GM23338 (cell line): ENCODE measurements around the gene KAZN. TPM values are rescaled to one million over a fixed set of nuclear protein-coding genes. Genes with fewer than 3 reads are reported as not detected.

ENCODE experiments used
- ATAC-seq: fragments of 200-7000 bp; cut with Tn5 transposase; 3 replicates; pipeline ENCODE4 v1.9.1; 2020
- DNase-seq: peaks from one replicate; pipeline ENCODE4 v3.0.0-alpha.2; 2015; ENCODE audit warnings: low spot score
- H2AFZ ChIP-seq: fragments of 200-600 bp; sonication (generic); 2 replicates; pipeline ENCODE4 v1.8.0; 2016; ENCODE audit warnings: antibody characterized with exemption, mild to moderate bottlenecking, moderate library complexity
- H3F3A ChIP-seq: fragments of 200-600 bp; sonication (generic); replicated peaks from 2 replicates; pipeline ENCODE4 v1.8.0; 2017; ENCODE audit warnings: antibody characterized with exemption, mixed run types, low read depth
- H3K27ac ChIP-seq: fragments of 200-600 bp; sonication (generic); 2 replicates; pipeline ENCODE4 v1.6.1; 2016; ENCODE audit warnings: low read depth
- H3K27me3 ChIP-seq: fragments of 200-600 bp; sonication (generic); 2 replicates; pipeline ENCODE4 v1.8.0; 2016; ENCODE audit warnings: mild to moderate bottlenecking, mixed run types, moderate library complexity; ENCODE audit not compliant: insufficient read depth
- H3K36me3 ChIP-seq: fragments of 200-600 bp; sonication (generic); 2 replicates; pipeline ENCODE4 v1.8.0; 2016; ENCODE audit warnings: mild to moderate bottlenecking; ENCODE audit not compliant: insufficient read depth
- H3K4me1 ChIP-seq: fragments of 200-600 bp; sonication (generic); 2 replicates; pipeline ENCODE4 v1.8.0; 2016; ENCODE audit warnings: mild to moderate bottlenecking, moderate library complexity; ENCODE audit not compliant: insufficient read depth
- H3K4me2 ChIP-seq: fragments of 200-600 bp; sonication (generic); 2 replicates; pipeline ENCODE4 v1.7.1; 2017; ENCODE audit warnings: mixed run types
- H3K4me3 ChIP-seq: fragments of 200-600 bp; sonication (generic); 2 replicates; pipeline ENCODE4 v1.6.1; 2016; ENCODE audit warnings: mixed run types
- H3K79me2 ChIP-seq: fragments of 200-600 bp; sonication (generic); replicated peaks from 2 replicates; pipeline ENCODE4 v1.8.0; 2017; ENCODE audit warnings: mild to moderate bottlenecking; ENCODE audit not compliant: insufficient read depth
- H3K9me2 ChIP-seq: fragments of 200-600 bp; sonication (generic); 2 replicates; pipeline ENCODE4 v1.8.0; 2017; ENCODE audit not compliant: insufficient read depth
- H4K20me1 ChIP-seq: fragments of 200-600 bp; sonication (generic); replicated peaks from 2 replicates; pipeline ENCODE4 v1.8.0; 2017; ENCODE audit warnings: mild to moderate bottlenecking; ENCODE audit not compliant: insufficient read depth
- H3K27ac Mint-ChIP-seq: 2 replicates; pipeline ENCODE4 v1.8.0; 2020; ENCODE audit warnings: inconsistent platforms, mild to moderate bottlenecking, moderate library complexity, mixed read lengths
- H3K27me3 Mint-ChIP-seq: 3 replicates; pipeline ENCODE4 v1.8.0; 2022; ENCODE audit warnings: low read depth, mild to moderate bottlenecking, moderate library complexity, mixed read lengths, inconsistent platforms; ENCODE audit not compliant: insufficient read depth, poor library complexity
- H3K36me3 Mint-ChIP-seq: 3 replicates; pipeline ENCODE4 v1.8.0; 2021; ENCODE audit warnings: low read depth, mild to moderate bottlenecking, inconsistent platforms, moderate library complexity, mixed read lengths
- H3K4me1 Mint-ChIP-seq: 3 replicates; pipeline ENCODE4 v1.8.0; 2020; ENCODE audit warnings: mild to moderate bottlenecking, inconsistent platforms, mixed read lengths
- H3K4me3 Mint-ChIP-seq: 3 replicates; pipeline ENCODE4 v1.8.0; 2021; ENCODE audit warnings: moderate library complexity, mild to moderate bottlenecking, inconsistent platforms, mixed read lengths
- H3K9me3 Mint-ChIP-seq: 3 replicates; pipeline ENCODE4 v1.8.0; 2020; ENCODE audit warnings: moderate library complexity, mild to moderate bottlenecking, inconsistent platforms, mixed read lengths
- CREB1 ChIP-seq: fragments of 250-450 bp; sonication (Bioruptor Pico); IDR thresholded peaks from 2 replicates; pipeline ENCODE4 v1.5.0; 2020; ENCODE audit warnings: low read depth, mild to moderate bottlenecking, moderate library complexity
- EZH2 ChIP-seq: fragments of 200-600 bp; sonication (generic); IDR thresholded peaks from one replicate; pipeline ENCODE4 v1.8.0; 2017; ENCODE audit warnings: antibody characterized with exemption, mild to moderate bottlenecking, low read depth; ENCODE audit not compliant: unreplicated experiment
- JUNB ChIP-seq: IDR thresholded peaks from one replicate; pipeline ENCODE4 v1.6.1; 2016; ENCODE audit warnings: antibody characterized with exemption; ENCODE audit not compliant: unreplicated experiment
- NANOG ChIP-seq: IDR thresholded peaks from 2 replicates; pipeline ENCODE4 v1.6.1; 2016; ENCODE audit warnings: antibody characterized with exemption, borderline replicate concordance
- POLR2AphosphoS5 ChIP-seq: IDR thresholded peaks from 2 replicates; pipeline ENCODE4 v1.6.1; 2016; ENCODE audit warnings: antibody characterized with exemption, low read depth
- REST ChIP-seq: IDR thresholded peaks from one replicate; pipeline ENCODE4 v1.6.1; 2018; ENCODE audit warnings: antibody characterized with exemption; ENCODE audit not compliant: unreplicated experiment
- STAT1 ChIP-seq: IDR thresholded peaks from one replicate; pipeline ENCODE4 v1.6.1; 2016; ENCODE audit warnings: antibody characterized with exemption; ENCODE audit not compliant: unreplicated experiment
- ZNF114 ChIP-seq: fragments of 250-450 bp; sonication (Bioruptor Pico); IDR thresholded peaks from 2 replicates; pipeline ENCODE4 v1.5.0; 2020; ENCODE audit warnings: mild to moderate bottlenecking, moderate library complexity
- ZNF331 ChIP-seq: fragments of 250-450 bp; sonication (Bioruptor Pico); IDR thresholded peaks from 2 replicates; pipeline ENCODE4 v1.5.0; 2020; ENCODE audit warnings: low read depth, mild to moderate bottlenecking, moderate library complexity
- polyA plus RNA-seq: library from polyadenylated mRNA; unstranded; fragments of >200 nt; fragmentation: Nextera tagmentation; extraction: Ambion mirVana; gene quantifications from 2 replicates; pipeline ENCODE4 v1.2.1, GENCODE V29; 2016
- total RNA-seq: library from RNA; depleted of rRNA; stranded (reverse); fragments of >200 nt; shearing (Covaris generic); gene quantifications from 2 replicates; pipeline ENCODE4 v1.2.3, GENCODE V29; 2014
- TF ChIP-seq, protein P1 (sequence below): fragments of 250-450 bp; sonication (Bioruptor Pico); IDR thresholded peaks from 2 replicates; pipeline ENCODE4 v1.5.0; 2020; ENCODE audit warnings: mild to moderate bottlenecking, moderate library complexity
- TF ChIP-seq, protein P2 (sequence below): IDR thresholded peaks from 2 replicates; pipeline ENCODE4 v1.6.1; 2016; ENCODE audit warnings: antibody characterized with exemption

Gene KAZN
- total and polyA plus RNA-seq, 2 experiments from 2014 or later, result 9.9 to 15.0 TPM

GRCh38 chr1:15099441-15100120 lies 501.1 kb downstream of the KAZN start:
- Mint-ChIP-seq H3K27me3 (peaks cover 19% of the 10 kb centered on the region), H3K36me3 (no peaks in the 10 kb centered on the region; the same call in 2 of the 3 replicates), H3K4me1 (peaks cover 30% of the 10 kb centered on the region), H3K27ac (no peak overlapping the region), H3K9me3 (no peaks in the 10 kb centered on the region), H3K4me3 (no peak overlapping the region)
- Histone ChIP-seq H3K36me3 (no peaks in the 10 kb centered on the region), H3F3A (no peaks in the 10 kb centered on the region), H3K79me2 (no peaks in the 10 kb centered on the region), H3K27ac (no peak overlapping the region), H2AFZ (no peak overlapping the region), H3K9me2 (no peaks in the 10 kb centered on the region), H3K4me2 (peak overlapping the region; percentile 60), H3K4me1 (peaks cover 8% of the 10 kb centered on the region; the same call in 1 of the 2 replicates), H3K4me3 (no peak overlapping the region), H3K27me3 (peaks cover 10% of the 10 kb centered on the region; the same call in 1 of the 2 replicates), H4K20me1 (no peaks in the 10 kb centered on the region)
- ATAC-seq, result peak; percentile 17
- TF ChIP-seq CREB1 (CRISPR knock-in tag) (no peak), REST (no peak), JUNB (no peak), NANOG (no peak), ZNF331 (no peak), EZH2 (no peak), POLR2AphosphoS5 (no peak), STAT1 (no peak), ZNF114 (CRISPR knock-in tag) (no peak)
- TF ChIP-seq, protein P1, sequence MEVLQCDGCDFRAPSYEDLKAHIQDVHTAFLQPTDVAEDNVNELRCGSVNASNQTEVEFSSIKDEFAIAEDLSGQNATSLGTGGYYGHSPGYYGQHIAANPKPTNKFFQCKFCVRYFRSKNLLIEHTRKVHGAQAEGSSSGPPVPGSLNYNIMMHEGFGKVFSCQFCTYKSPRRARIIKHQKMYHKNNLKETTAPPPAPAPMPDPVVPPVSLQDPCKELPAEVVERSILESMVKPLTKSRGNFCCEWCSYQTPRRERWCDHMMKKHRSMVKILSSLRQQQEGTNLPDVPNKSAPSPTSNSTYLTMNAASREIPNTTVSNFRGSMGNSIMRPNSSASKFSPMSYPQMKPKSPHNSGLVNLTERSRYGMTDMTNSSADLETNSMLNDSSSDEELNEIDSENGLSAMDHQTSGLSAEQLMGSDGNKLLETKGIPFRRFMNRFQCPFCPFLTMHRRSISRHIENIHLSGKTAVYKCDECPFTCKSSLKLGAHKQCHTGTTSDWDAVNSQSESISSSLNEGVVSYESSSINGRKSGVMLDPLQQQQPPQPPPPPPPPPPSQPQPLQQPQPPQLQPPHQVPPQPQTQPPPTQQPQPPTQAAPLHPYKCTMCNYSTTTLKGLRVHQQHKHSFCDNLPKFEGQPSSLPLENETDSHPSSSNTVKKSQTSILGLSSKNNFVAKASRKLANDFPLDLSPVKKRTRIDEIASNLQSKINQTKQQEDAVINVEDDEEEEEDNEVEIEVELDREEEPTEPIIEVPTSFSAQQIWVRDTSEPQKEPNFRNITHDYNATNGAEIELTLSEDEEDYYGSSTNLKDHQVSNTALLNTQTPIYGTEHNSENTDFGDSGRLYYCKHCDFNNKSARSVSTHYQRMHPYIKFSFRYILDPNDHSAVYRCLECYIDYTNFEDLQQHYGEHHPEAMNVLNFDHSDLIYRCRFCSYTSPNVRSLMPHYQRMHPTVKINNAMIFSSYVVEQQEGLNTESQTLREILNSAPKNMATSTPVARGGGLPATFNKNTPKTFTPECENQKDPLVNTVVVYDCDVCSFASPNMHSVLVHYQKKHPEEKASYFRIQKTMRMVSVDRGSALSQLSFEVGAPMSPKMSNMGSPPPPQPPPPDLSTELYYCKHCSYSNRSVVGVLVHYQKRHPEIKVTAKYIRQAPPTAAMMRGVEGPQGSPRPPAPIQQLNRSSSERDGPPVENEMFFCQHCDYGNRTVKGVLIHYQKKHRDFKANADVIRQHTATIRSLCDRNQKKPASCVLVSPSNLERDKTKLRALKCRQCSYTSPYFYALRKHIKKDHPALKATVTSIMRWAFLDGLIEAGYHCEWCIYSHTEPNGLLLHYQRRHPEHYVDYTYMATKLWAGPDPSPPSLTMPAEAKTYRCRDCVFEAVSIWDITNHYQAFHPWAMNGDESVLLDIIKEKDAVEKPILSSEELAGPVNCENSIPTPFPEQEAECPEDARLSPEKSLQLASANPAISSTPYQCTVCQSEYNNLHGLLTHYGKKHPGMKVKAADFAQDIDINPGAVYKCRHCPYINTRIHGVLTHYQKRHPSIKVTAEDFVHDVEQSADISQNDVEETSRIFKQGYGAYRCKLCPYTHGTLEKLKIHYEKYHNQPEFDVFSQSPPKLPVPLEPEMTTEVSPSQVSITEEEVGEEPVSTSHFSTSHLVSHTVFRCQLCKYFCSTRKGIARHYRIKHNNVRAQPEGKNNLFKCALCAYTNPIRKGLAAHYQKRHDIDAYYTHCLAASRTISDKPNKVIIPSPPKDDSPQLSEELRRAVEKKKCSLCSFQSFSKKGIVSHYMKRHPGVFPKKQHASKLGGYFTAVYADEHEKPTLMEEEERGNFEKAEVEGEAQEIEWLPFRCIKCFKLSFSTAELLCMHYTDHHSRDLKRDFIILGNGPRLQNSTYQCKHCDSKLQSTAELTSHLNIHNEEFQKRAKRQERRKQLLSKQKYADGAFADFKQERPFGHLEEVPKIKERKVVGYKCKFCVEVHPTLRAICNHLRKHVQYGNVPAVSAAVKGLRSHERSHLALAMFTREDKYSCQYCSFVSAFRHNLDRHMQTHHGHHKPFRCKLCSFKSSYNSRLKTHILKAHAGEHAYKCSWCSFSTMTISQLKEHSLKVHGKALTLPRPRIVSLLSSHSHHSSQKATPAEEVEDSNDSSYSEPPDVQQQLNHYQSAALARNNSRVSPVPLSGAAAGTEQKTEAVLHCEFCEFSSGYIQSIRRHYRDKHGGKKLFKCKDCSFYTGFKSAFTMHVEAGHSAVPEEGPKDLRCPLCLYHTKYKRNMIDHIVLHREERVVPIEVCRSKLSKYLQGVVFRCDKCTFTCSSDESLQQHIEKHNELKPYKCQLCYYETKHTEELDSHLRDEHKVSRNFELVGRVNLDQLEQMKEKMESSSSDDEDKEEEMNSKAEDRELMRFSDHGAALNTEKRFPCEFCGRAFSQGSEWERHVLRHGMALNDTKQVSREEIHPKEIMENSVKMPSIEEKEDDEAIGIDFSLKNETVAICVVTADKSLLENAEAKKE (CRISPR knock-in tag), result no peak
- TF ChIP-seq, protein P2, sequence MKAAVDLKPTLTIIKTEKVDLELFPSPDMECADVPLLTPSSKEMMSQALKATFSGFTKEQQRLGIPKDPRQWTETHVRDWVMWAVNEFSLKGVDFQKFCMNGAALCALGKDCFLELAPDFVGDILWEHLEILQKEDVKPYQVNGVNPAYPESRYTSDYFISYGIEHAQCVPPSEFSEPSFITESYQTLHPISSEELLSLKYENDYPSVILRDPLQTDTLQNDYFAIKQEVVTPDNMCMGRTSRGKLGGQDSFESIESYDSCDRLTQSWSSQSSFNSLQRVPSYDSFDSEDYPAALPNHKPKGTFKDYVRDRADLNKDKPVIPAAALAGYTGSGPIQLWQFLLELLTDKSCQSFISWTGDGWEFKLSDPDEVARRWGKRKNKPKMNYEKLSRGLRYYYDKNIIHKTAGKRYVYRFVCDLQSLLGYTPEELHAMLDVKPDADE, result no peak
- DNase-seq, result peak; percentile 22
